PC-3 (cell line): ENCODE data around the gene BAG5. TPM values are rescaled to one million over a fixed set of nuclear protein-coding genes. Genes with fewer than 3 reads are reported as not detected.

ENCODE experiments used
- ATAC-seq: fragments of 200-7000 bp; cut with Tn5 transposase; 2 replicates; pipeline ENCODE4 v1.9.1; 2020; ENCODE audit warnings: mild to moderate bottlenecking, moderate library complexity
- BruUV-seq: library from RNA; stranded (reverse); fragments of 400-500 nt; replicated peaks from 2 replicates; lab custom pipeline; 2021; lab: Mats Ljungman, UMichigan
- CTCF ChIA-PET: fragments of 300-600 bp; sonication (Branson Sonifier 250); formaldehyde crosslinking; loops from one replicate; lab custom pipeline; 2022; ENCODE audit warnings: antibody characterized with exemption; lab: Charles Lee
- POLR2A ChIA-PET: fragments of 300-600 bp; sonication (Branson Sonifier 250); formaldehyde crosslinking; loops from one replicate; lab custom pipeline; 2022; ENCODE audit warnings: antibody characterized with exemption; ENCODE audit not compliant: unreplicated experiment; lab: Charles Lee
- DNase-seq: peaks from one replicate; pipeline ENCODE4 v3.0.0-alpha.2; 2015
- H2AFZ ChIP-seq: fragments of 300-600 bp; sonication (generic); 2 replicates; pipeline ENCODE4 v1.6.0; 2016; ENCODE audit warnings: antibody characterized with exemption, low read length
- H3F3A ChIP-seq: fragments of 300-600 bp; sonication (generic); one replicate; pipeline ENCODE4 v1.6.0; 2017; ENCODE audit warnings: antibody characterized with exemption, low read length, control low read depth, mild to moderate bottlenecking; ENCODE audit not compliant: unreplicated experiment
- H3K27ac ChIP-seq: fragments of 300-600 bp; sonication (generic); 2 replicates; pipeline ENCODE4 v1.5.1; 2016; ENCODE audit warnings: mild to moderate bottlenecking, low read length
- H3K27me3 ChIP-seq: fragments of 300-600 bp; sonication (generic); 2 replicates; pipeline ENCODE4 v1.6.1; 2016; ENCODE audit warnings: low read length, mixed read lengths
- H3K36me3 ChIP-seq: fragments of 300-600 bp; sonication (generic); 2 replicates; pipeline ENCODE4 v1.6.1; 2016; ENCODE audit warnings: low read depth, mixed run types, low read length, mixed read lengths
- H3K4me1 ChIP-seq: fragments of 300-600 bp; sonication (generic); 2 replicates; pipeline ENCODE4 v1.5.1; 2016; ENCODE audit warnings: low read length; ENCODE audit not compliant: insufficient read depth
- H3K4me2 ChIP-seq: fragments of 300-600 bp; sonication (generic); 2 replicates; pipeline ENCODE4 v1.6.0; 2016; ENCODE audit warnings: low read length
- H3K4me3 ChIP-seq: fragments of 300-600 bp; sonication (generic); 2 replicates; pipeline ENCODE4 v1.5.1; 2016; ENCODE audit warnings: mild to moderate bottlenecking, low read length, mixed read lengths
- H3K79me2 ChIP-seq: fragments of 300-600 bp; sonication (generic); 2 replicates; pipeline ENCODE4 v1.6.1; 2017; ENCODE audit warnings: low read length, mixed read lengths
- H3K9ac ChIP-seq: fragments of 300-600 bp; sonication (generic); 2 replicates; pipeline ENCODE4 v1.6.0; 2016; ENCODE audit warnings: mild to moderate bottlenecking, low read length
- H3K9me2 ChIP-seq: fragments of 300-600 bp; sonication (generic); replicated peaks from 2 replicates; pipeline ENCODE4 v1.6.1; 2016; ENCODE audit warnings: mixed run types, low read length, mixed read lengths
- H3K9me3 ChIP-seq: fragments of 300-600 bp; sonication (generic); 2 replicates; pipeline ENCODE4 v1.6.1; 2016; ENCODE audit warnings: low read length, mixed read lengths
- H4K20me1 ChIP-seq: fragments of 300-600 bp; sonication (generic); 2 replicates; pipeline ENCODE4 v1.6.1; 2016; ENCODE audit warnings: low read length, mixed read lengths
- EZH2 ChIP-seq: fragments of 300-600 bp; sonication (generic); IDR thresholded peaks from one replicate; pipeline ENCODE4 v1.6.1; 2017; ENCODE audit warnings: antibody characterized with exemption, mild to moderate bottlenecking, low read length; ENCODE audit not compliant: unreplicated experiment
- EZH2phosphoT487 ChIP-seq: fragments of 300-600 bp; sonication (generic); IDR thresholded peaks from 2 replicates; pipeline ENCODE4 v1.6.1; 2018; ENCODE audit warnings: mild to moderate bottlenecking, antibody characterized with exemption, low read length, borderline replicate concordance
- intact Hi-C: fragments of 100-400 bp; cut with micrococcal nuclease; formaldehyde crosslinking; loops from 2 replicates; pipeline ENCODE4 v1.9.0; 2023
- total RNA-seq: library from RNA; depleted of rRNA; stranded (reverse); fragments of >200 nt; gene quantifications from 2 replicates; pipeline ENCODE4 v1.2.3, GENCODE V29; 2014
- TF ChIP-seq, protein P1 (sequence below): fragments of 300-600 bp; sonication (generic); conservative IDR thresholded peaks from 2 replicates; pipeline ENCODE4 v1.5.1; 2017; ENCODE audit warnings: antibody characterized with exemption, low read depth, mild to moderate bottlenecking, low read length

The BAG5 gene
- total RNA-seq, 1 experiment from 2014 or later, result 33.0 TPM

DNA sequence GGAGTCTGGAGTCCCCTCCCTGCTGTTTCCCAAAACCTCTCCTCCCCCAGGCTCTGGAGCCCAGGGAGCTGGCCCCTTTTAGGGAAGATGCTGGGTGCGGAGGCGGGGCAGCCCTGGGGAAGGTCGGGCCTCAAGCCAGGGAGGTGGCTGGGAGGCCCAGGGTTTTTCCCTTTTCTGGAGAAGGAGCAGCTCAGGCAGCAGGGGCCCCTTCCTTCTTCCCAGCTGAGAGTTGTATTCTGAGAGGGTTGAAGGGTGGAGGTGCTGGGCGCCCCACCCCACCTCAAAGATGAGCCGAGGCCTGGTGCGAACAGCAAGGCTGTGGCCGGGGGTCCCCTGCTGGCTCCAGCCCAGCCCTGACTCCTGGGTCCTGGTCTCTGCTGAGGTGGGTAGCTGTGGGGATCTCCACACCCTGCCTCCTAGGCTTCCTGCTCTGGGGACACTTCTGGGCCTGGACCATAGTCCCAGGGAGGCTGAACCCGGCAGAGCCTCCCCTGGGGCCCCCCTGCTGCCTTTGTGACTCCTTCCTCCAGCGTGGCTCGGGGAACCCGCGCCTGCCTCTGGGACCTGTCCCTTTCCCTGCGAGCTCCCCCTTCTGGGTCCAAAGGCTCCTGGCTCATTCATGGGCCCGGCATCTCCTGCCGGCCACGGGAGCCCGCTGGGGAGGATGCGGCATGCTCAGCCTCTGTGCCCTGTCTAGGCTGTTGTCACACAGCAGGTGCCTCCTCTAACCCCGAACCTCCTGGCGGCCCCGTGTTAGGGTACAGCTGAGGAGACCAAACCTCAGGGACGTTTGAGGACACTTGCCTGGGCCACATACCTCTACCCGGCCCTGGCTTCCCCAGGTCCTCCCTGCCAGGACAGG lies 29.1 kb downstream of the BAG5 start:
- ChIA-PET POLR2A (no interaction called here), CTCF (no interaction called here)
- no peak overlapping the region for H3K27ac ChIP-seq
- intact Hi-C loops, result no loop called here
- no peak for DNase-seq
- no peak overlapping the region for H2AFZ ChIP-seq
- H3K79me2 ChIP-seq, result peaks cover 38% of the 10 kb centered on the region
- H3K9me3 ChIP-seq, result no peaks in the 10 kb centered on the region
- no peak overlapping the region for H3K4me3 ChIP-seq
- H3K27me3 ChIP-seq, result no peaks in the 10 kb centered on the region
- H3K9ac ChIP-seq, result no peak overlapping the region
- peaks cover 4% of the 10 kb centered on the region; the same call in 1 of the 2 replicates for H3K36me3 ChIP-seq
- BruUV-seq, result no TSS peak
- no peak overlapping the region for H3K4me2 ChIP-seq
- H4K20me1 ChIP-seq, result peaks cover 8% of the 10 kb centered on the region; the same call in 1 of the 2 replicates
- H3K4me1 ChIP-seq, result peaks cover 16% of the 10 kb centered on the region
- TF ChIP-seq EZH2 (no peak), EZH2phosphoT487 (no peak)
- TF ChIP-seq, protein P1, sequence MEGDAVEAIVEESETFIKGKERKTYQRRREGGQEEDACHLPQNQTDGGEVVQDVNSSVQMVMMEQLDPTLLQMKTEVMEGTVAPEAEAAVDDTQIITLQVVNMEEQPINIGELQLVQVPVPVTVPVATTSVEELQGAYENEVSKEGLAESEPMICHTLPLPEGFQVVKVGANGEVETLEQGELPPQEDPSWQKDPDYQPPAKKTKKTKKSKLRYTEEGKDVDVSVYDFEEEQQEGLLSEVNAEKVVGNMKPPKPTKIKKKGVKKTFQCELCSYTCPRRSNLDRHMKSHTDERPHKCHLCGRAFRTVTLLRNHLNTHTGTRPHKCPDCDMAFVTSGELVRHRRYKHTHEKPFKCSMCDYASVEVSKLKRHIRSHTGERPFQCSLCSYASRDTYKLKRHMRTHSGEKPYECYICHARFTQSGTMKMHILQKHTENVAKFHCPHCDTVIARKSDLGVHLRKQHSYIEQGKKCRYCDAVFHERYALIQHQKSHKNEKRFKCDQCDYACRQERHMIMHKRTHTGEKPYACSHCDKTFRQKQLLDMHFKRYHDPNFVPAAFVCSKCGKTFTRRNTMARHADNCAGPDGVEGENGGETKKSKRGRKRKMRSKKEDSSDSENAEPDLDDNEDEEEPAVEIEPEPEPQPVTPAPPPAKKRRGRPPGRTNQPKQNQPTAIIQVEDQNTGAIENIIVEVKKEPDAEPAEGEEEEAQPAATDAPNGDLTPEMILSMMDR, result no peak
- no peak for ATAC-seq
- H3F3A ChIP-seq, result no peaks in the 10 kb centered on the region
- H3K9me2 ChIP-seq, result no peaks in the 10 kb centered on the region

DNA sequence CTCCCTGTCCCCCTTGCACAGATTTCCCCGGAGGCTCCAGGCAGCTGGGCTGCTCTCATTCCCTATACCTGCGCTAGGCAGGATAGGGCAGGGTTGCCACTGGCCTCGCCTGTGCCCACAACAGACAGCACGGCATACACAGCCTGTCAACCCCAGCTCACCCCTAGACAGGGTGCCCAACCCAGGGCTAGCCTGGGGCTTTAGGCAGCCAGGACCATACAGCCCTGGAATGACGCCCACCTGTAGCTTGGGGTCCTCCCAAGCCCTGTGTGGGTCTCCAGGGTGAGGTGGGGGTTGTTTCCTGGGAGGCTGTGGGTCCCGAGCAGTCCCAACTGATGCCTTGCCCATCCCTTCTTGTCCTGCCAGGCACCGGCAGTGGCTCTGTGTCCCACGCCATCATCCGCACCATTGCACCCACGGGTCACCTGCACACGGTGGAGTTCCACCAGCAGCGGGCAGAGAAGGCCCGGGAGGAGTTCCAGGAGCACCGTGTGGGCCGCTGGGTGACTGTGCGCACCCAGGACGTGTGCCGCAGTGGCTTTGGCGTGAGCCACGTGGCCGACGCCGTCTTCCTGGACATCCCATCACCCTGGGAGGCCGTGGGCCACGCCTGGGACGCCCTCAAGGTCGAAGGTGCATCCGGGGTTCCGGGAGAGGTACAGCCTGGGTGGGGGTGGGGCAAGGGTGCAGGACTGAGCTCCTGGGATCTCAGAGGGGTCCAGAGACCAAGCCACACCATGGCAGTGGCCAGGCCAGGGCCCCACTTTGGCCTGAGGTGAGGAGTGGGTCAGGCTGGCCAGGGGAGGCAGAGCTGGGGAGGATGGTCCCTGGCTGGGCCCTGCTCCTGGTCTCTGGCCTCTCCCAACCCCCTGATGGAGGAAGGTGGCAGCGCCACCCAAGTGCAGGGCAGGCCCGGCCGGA lies 30.0 kb downstream of the BAG5 start:
- POLR2A ChIA-PET, result interaction anchor here (0.6 kb wide), 1 partner anchor 13 kb away, joined by 3 read pairs; no protein-coding TSS in a partner anchor
- no TSS peak for BruUV-seq
- Histone ChIP-seq H4K20me1 (peaks cover 8% of the 10 kb centered on the region; the same call in 1 of the 2 replicates), H3K27me3 (no peaks in the 10 kb centered on the region), H3K9me3 (no peaks in the 10 kb centered on the region), H2AFZ (no peak overlapping the region), H3K9ac (no peak overlapping the region), H3K79me2 (peaks cover 41% of the 10 kb centered on the region), H3F3A (no peaks in the 10 kb centered on the region), H3K27ac (no peak overlapping the region), H3K4me1 (peaks cover 22% of the 10 kb centered on the region), H3K4me3 (no peak overlapping the region), H3K4me2 (no peak overlapping the region), H3K9me2 (no peaks in the 10 kb centered on the region), H3K36me3 (peaks cover 4% of the 10 kb centered on the region; the same call in 1 of the 2 replicates)
- DNase-seq (no peak), ATAC-seq (no peak)
- TF ChIP-seq, protein P1, result no peak
- no peak for TF ChIP-seq EZH2phosphoT487
- no peak for TF ChIP-seq EZH2
- CTCF ChIA-PET, result no interaction called here
- intact Hi-C loops, result no loop called here
